K562 (cell line): ENCODE measurements around the gene LBHD2. TPM values are rescaled to one million over a fixed set of nuclear protein-coding genes. Genes with fewer than 3 reads are reported as not detected.

ENCODE experiments used
- ATAC-seq: fragments of 200-7000 bp; cut with Tn5 transposase; 3 replicates; pipeline ENCODE4 v1.9.1; 2020; ENCODE audit warnings: moderate library complexity
- BruUV-seq: library from RNA; stranded (reverse); fragments of 400-500 nt; replicated peaks from 2 replicates; lab custom pipeline; 2021; lab: Mats Ljungman, UMichigan
- CTCF ChIA-PET: fragments of 300-600 bp; formaldehyde crosslinking; extraction: SDS; loops from one replicate; lab custom pipeline; 2021; ENCODE audit warnings: low intra/inter-chr PET ratio; lab: Yijun Ruan, JAX
- POLR2A ChIA-PET: fragments of 300-600, 350-650 bp; sonication (Branson Sonifier 250); formaldehyde crosslinking; extraction: SDS; loops from one replicate; lab custom pipeline; 2021; ENCODE audit warnings: antibody characterized with exemption, inconsistent platforms; lab: Yijun Ruan, JAX
- DNase-seq, 4 experiments: peaks; one replicate each; pipeline versions ENCODE4 v3.0.0 to v3.0.0-alpha.2; 2011 to 2018; ENCODE audit warnings: low spot score in 3 of 4, mixed read lengths in 3 of 4; ENCODE audit errors: extremely low read depth in 1 of 4
- FAIRE-seq: peaks from 2 replicates; lab custom pipeline; 2011; peaks lifted over from hg19 to GRCh38; lab: Jason Lieb, UNC
- H2AFZ ChIP-seq: 2 replicates; pipeline ENCODE4 v1.6.0; 2011; ENCODE audit warnings: low read depth, low read length, control low read depth, inconsistent platforms
- H3K27ac ChIP-seq: fragments of 200-600 bp; 3 replicates; pipeline ENCODE4 v1.8.0; 2011; ENCODE audit warnings: low read depth, mild to moderate bottlenecking, control low read depth, inconsistent platforms, low read length, moderate library complexity, mixed read lengths; ENCODE audit errors: extremely low read depth
- H3K27me3 ChIP-seq, 2 experiments: fragments of 300-600 bp in 1 of 2; 2 replicates in 1 of 2; 3 replicates in 1 of 2; pipeline versions ENCODE4 v1.6.0 to v1.8.0; 2011; ENCODE audit warnings: inconsistent platforms in 2 of 2, low read length in 2 of 2, mild to moderate bottlenecking in 1 of 2, mixed read lengths in 1 of 2, moderate library complexity in 1 of 2; ENCODE audit not compliant: control insufficient read depth in 2 of 2, insufficient read depth in 2 of 2
- H3K36me3 ChIP-seq: fragments of 300-600 bp; 3 replicates; pipeline ENCODE4 v1.8.0; 2011; ENCODE audit warnings: mild to moderate bottlenecking, low read length, inconsistent platforms; ENCODE audit not compliant: control insufficient read depth, insufficient read depth
- H3K4me1 ChIP-seq, 2 experiments: fragments of 200-600 bp in 1 of 2; replicated peaks in 1 of 2; 2 replicates in 1 of 2; 3 replicates in 1 of 2; pipeline versions ENCODE4 v1.5.1 to v1.8.0; 2011; ENCODE audit warnings: inconsistent platforms in 2 of 2, low read length in 2 of 2, mild to moderate bottlenecking in 1 of 2, mixed read lengths in 1 of 2, moderate library complexity in 1 of 2; ENCODE audit not compliant: control insufficient read depth in 2 of 2, insufficient read depth in 2 of 2
- H3K4me2 ChIP-seq: 2 replicates; pipeline ENCODE4 v1.6.1; 2011; ENCODE audit warnings: low read length, control low read depth, inconsistent platforms, mixed read lengths; ENCODE audit not compliant: insufficient read depth
- H3K4me3 ChIP-seq: fragments of 200-600 bp; sonication (generic), shearing (Covaris generic); 2 replicates; pipeline ENCODE4 v1.5.1; 2016; ENCODE audit warnings: control low read depth, inconsistent platforms
- H3K79me2 ChIP-seq: fragments of 200-600 bp; 3 replicates; pipeline ENCODE4 v1.8.0; 2011; ENCODE audit warnings: low read length, inconsistent platforms; ENCODE audit not compliant: control insufficient read depth, insufficient read depth
- H3K9ac ChIP-seq, 2 experiments: 2 replicates each; pipeline versions ENCODE4 v1.6.0 to v1.6.1; 2011; ENCODE audit warnings: low read depth in 2 of 2, low read length in 2 of 2, control low read depth in 1 of 2, inconsistent platforms in 1 of 2, mild to moderate bottlenecking in 1 of 2, mixed read lengths in 1 of 2; ENCODE audit not compliant: insufficient read depth in 1 of 2
- H3K9me1 ChIP-seq: one replicate; pipeline ENCODE4 v1.6.0; 2011; ENCODE audit warnings: inconsistent platforms, mild to moderate bottlenecking, low read length, moderate library complexity; ENCODE audit not compliant: control insufficient read depth, insufficient read depth
- H3K9me3 ChIP-seq: replicated peaks from 2 replicates; pipeline ENCODE4 v1.5.1; 2011; ENCODE audit warnings: low read depth, low read length, inconsistent platforms; ENCODE audit not compliant: control insufficient read depth, insufficient read depth
- H4K20me1 ChIP-seq: replicated peaks from 2 replicates; pipeline ENCODE4 v1.6.1; 2011; ENCODE audit warnings: low read length, inconsistent platforms, mixed read lengths; ENCODE audit not compliant: control insufficient read depth, insufficient read depth
- ATF1 ChIP-seq, 2 experiments: fragments of 450-650 bp in 1 of 2; IDR thresholded peaks; 2 replicates each; pipeline ENCODE4 v1.6.1; 2016; ENCODE audit warnings: missing compliant biosample characterization in 1 of 2, missing genetic modification characterization in 1 of 2
- BDP1 ChIP-seq: IDR thresholded peaks from 3 replicates; pipeline ENCODE4 v1.6.1; 2011; ENCODE audit not compliant: insufficient read length, insufficient read depth
- E2F3 ChIP-seq: fragments of 250-450 bp; sonication (Bioruptor Pico); IDR thresholded peaks from 2 replicates; pipeline ENCODE4 v1.4.0; 2020; ENCODE audit warnings: mild to moderate bottlenecking
- GTF2A2 ChIP-seq: IDR thresholded peaks from 2 replicates; pipeline ENCODE4 v1.6.1; 2016; ENCODE audit warnings: mild to moderate bottlenecking, missing genetic modification characterization, missing compliant biosample characterization
- MIER1 ChIP-seq: fragments of 450-650 bp; IDR thresholded peaks from 2 replicates; pipeline ENCODE4 v1.6.1; 2016; ENCODE audit warnings: antibody characterized with exemption, mild to moderate bottlenecking, low read depth
- NCOA1 ChIP-seq: fragments of 450-650 bp; IDR thresholded peaks from 2 replicates; pipeline ENCODE4 v1.6.1; 2016; ENCODE audit warnings: low read depth
- NR4A1 ChIP-seq, 2 experiments: fragments of 250-450 bp in 1 of 2; fragments of 450-650 bp in 1 of 2; sonication (Bioruptor Pico) in 1 of 2; IDR thresholded peaks; 2 replicates each; pipeline versions ENCODE4 v1.4.0 to v1.6.1; 2016 to 2020; ENCODE audit warnings: mild to moderate bottlenecking in 2 of 2, missing compliant biosample characterization in 1 of 2, missing genetic modification characterization in 1 of 2, moderate library complexity in 1 of 2
- PCBP2 ChIP-seq: fragments of 200-400 bp; formaldehyde crosslinking; IDR thresholded peaks from 2 replicates; pipeline ENCODE4 v1.6.1; 2018; ENCODE audit warnings: low read length, low read depth, mild to moderate bottlenecking, moderate library complexity; ENCODE audit not compliant: poor library complexity, severe bottlenecking
- PTTG1 ChIP-seq: fragments of 450-650 bp; IDR thresholded peaks from 2 replicates; pipeline ENCODE4 v1.6.1; 2016; ENCODE audit warnings: low read depth, mild to moderate bottlenecking, missing genetic modification characterization, missing compliant biosample characterization
- RBM34 ChIP-seq: fragments of 200-400 bp; formaldehyde crosslinking; IDR thresholded peaks from 2 replicates; pipeline ENCODE4 v1.6.1; 2018; ENCODE audit warnings: low read length, borderline replicate concordance; ENCODE audit not compliant: insufficient read depth
- SIX5 ChIP-seq, 2 experiments: IDR thresholded peaks; 2 replicates each; pipeline ENCODE4 v1.6.1; 2011; ENCODE audit warnings: low read length in 2 of 2, borderline replicate concordance in 1 of 2, low read depth in 1 of 2, mild to moderate bottlenecking in 1 of 2, moderate library complexity in 1 of 2; ENCODE audit not compliant: insufficient read depth in 1 of 2
- ZBTB2 ChIP-seq: fragments of 450-650 bp; IDR thresholded peaks from 2 replicates; pipeline ENCODE4 v1.6.1; 2016; ENCODE audit warnings: antibody characterized with exemption
- ZNF12 ChIP-seq: sonication (generic); formaldehyde crosslinking; IDR thresholded peaks from 2 replicates; pipeline ENCODE4 v1.4.0; 2020; ENCODE audit warnings: mild to moderate bottlenecking, missing genetic modification reagents
- ZNF174 ChIP-seq: fragments of 250-450 bp; sonication (Bioruptor Pico); IDR thresholded peaks from 2 replicates; pipeline ENCODE4 v1.4.0; 2020; ENCODE audit warnings: mild to moderate bottlenecking
- ZNF436 ChIP-seq: fragments of 250-450, 450-650 bp; sonication (Bioruptor Pico); formaldehyde crosslinking; IDR thresholded peaks from 2 replicates; pipeline ENCODE4 v1.7.0; 2020; ENCODE audit warnings: mild to moderate bottlenecking
- WGBS: fragments of 100-300 bp; shearing (Covaris generic); methylation state at CpG from one replicate; pipeline ENCODE4 v1.1.6; 2016; ENCODE audit warnings: low coverage, mixed read lengths; ENCODE audit not compliant: insufficient coverage; ENCODE audit errors: missing lambda C conversion rate; 5-methylcytosine and 5-hydroxymethylcytosine counted together
- in situ Hi-C: fragments of 300-500 bp; cut with MboI; formaldehyde crosslinking; loops from 4 replicates; pipeline ENCODE4 v1.15.0; 2018; ENCODE audit warnings: inconsistent platforms, mixed read lengths
- intact Hi-C: fragments of 100-400 bp; cut with micrococcal nuclease; formaldehyde crosslinking; loops from 2 replicates; pipeline ENCODE4 v1.14.2; 2022
- polyA plus RNA-seq, 8 experiments: library from polyadenylated mRNA; depleted of rRNA in 4 of 8; stranded (reverse) in 5 of 8; unstranded in 3 of 8; fragments of >200 nt; fragmentation: Nextera tagmentation in 2 of 8; fragmentation: Illumina TruSeq in 1 of 8; extraction: Ambion mirVana in 2 of 8; extraction: Trizol in 1 of 8; gene quantifications; 2 replicates each; pipeline versions ENCODE4 v1.2.1 to v1.2.3, GENCODE V29; 2011 to 2014; ENCODE audit warnings: inconsistent platforms in 1 of 8, missing spikeins in 1 of 8
- total RNA-seq, 7 experiments: library from RNA; depleted of rRNA in 6 of 7; stranded (reverse); fragments of >200 nt in 6 of 7; fragmentation: Illumina TruSeq in 2 of 7; extraction: Trizol in 2 of 7; gene quantifications; 2 replicates each; pipeline versions ENCODE4 v1.2.1 to v1.2.3, GENCODE V29; 2011 to 2021; ENCODE audit warnings: low replicate concordance in 1 of 7

LBHD2 gene
- total and polyA plus RNA-seq, 9 of the 15 experiments (the other 6 are each of a cell fraction or from before 2014, with no cell fraction given): not detected

GRCh38 chr14:103089386-103090335, 5.7 kb downstream of the LBHD2 start:
- WGBS: 60% methylated on average over 16 of the region's 28 CpGs
- Histone ChIP-seq H3K27me3 (peaks cover 0 to 2% of the 10 kb centered on the region in 2 experiments; a peak in 1 of 5 replicates), H3K9ac (no peak overlapping the region), H3K36me3 (no peaks in the 10 kb centered on the region), H3K27ac (no peak overlapping the region), H3K79me2 (no peaks in the 10 kb centered on the region), H3K4me2 (no peak overlapping the region), H3K9me3 (no peaks in the 10 kb centered on the region), H2AFZ (no peak overlapping the region), H3K4me1 (peaks cover 8 to 75% of the 10 kb centered on the region in 2 experiments; a peak in 4 of 5 replicates), H3K9me1 (no peaks in the 10 kb centered on the region), H4K20me1 (no peaks in the 10 kb centered on the region), H3K4me3 (no peak overlapping the region)
- CTCF ChIA-PET: no interaction called here
- DNase-seq (no peak), ATAC-seq (no peak), FAIRE-seq (no peak)
- POLR2A ChIA-PET: interaction anchor here (0.6 kb wide), 2 partner anchors 15 to 244 kb away, joined by 3 read pairs; partner anchors contain the start of gene EIF5
- intact Hi-C loops: no loop called here
- TF ChIP-seq GTF2A2 (tag): no peak
- TF ChIP-seq MIER1: no peak
- no peak for TF ChIP-seq ZBTB2
- no peak for TF ChIP-seq ZNF174 (CRISPR knock-in tag)
- no peak for TF ChIP-seq NR4A1 (CRISPR knock-in tag; IDR thresholded peaks at IDR 0.05)
- no peak for TF ChIP-seq NR4A1 (tag; IDR thresholded peaks at IDR 0.05)
- no peak for TF ChIP-seq ZNF436 (CRISPR knock-in tag)
- no peak for TF ChIP-seq NCOA1
- no peak for TF ChIP-seq ATF1 (CRISPR knock-in tag; IDR thresholded peaks at IDR 0.05)
- TF ChIP-seq ATF1 (tag; IDR thresholded peaks at IDR 0.05): no peak
- no peak for TF ChIP-seq SIX5 (IDR thresholded peaks at IDR 0.05; ENCODE audit: borderline replicate concordance in 1 of 2, insufficient read depth in 1 of 2, low read depth in 1 of 2, low read length in 2 of 2)
- no peak for TF ChIP-seq ZNF12
- TF ChIP-seq PTTG1 (tag): no peak
- TF ChIP-seq BDP1: no peak
- no peak for TF ChIP-seq RBM34
- TF ChIP-seq PCBP2: no peak
- no peak for TF ChIP-seq E2F3 (CRISPR knock-in tag)
- in situ Hi-C loops: loop anchor here (10.0 kb wide), 1 partner anchor 445 kb away; no protein-coding TSS in a partner anchor
- no TSS peak for BruUV-seq
